OCI-LY7 (cell line): Measurements from ENCODE around the gene HELZ. TPM values are rescaled to one million over a fixed set of nuclear protein-coding genes. Genes with fewer than 3 reads are reported as not detected.

Experiments
- BruUV-seq: library from RNA; stranded (reverse); fragments of 400-500 nt; replicated peaks from 2 replicates; lab custom pipeline; 2021; lab: Mats Ljungman, UMichigan
- CTCF ChIA-PET: fragments of 300-600 bp; sonication (Branson Sonifier 250); formaldehyde crosslinking; loops from one replicate; lab custom pipeline; 2022; ENCODE audit warnings: antibody characterized with exemption; ENCODE audit not compliant: unreplicated experiment; lab: Charles Lee
- POLR2A ChIA-PET: fragments of 300-600 bp; sonication (Branson Sonifier 250); formaldehyde crosslinking; loops from one replicate; lab custom pipeline; 2022; ENCODE audit warnings: antibody characterized with exemption; lab: Charles Lee
- DNase-seq: peaks from one replicate; pipeline ENCODE4 v3.0.0-alpha.2; 2015; ENCODE audit warnings: low spot score
- H2AFZ ChIP-seq: fragments of 200-600 bp; sonication (generic), shearing (Covaris generic); 2 replicates; pipeline ENCODE4 v1.6.1; 2014; ENCODE audit warnings: mild to moderate bottlenecking, antibody characterized with exemption, low read length, moderate library complexity
- H3K27ac ChIP-seq: fragments of 200-600 bp; sonication (generic); 2 replicates; pipeline ENCODE4 v1.5.1; 2014; ENCODE audit warnings: mixed run types, low read depth, mild to moderate bottlenecking, moderate library complexity, low read length, inconsistent platforms; ENCODE audit not compliant: poor library complexity, severe bottlenecking
- H3K36me3 ChIP-seq: fragments of 200-600 bp; sonication (generic); 2 replicates; pipeline ENCODE4 v1.6.1; 2014; ENCODE audit warnings: mild to moderate bottlenecking, antibody characterized with exemption, low read length, moderate library complexity, mixed read lengths; ENCODE audit not compliant: insufficient read depth
- H3K4me1 ChIP-seq: fragments of 200-600 bp; sonication (generic); 2 replicates; pipeline ENCODE4 v1.5.1; 2014; ENCODE audit warnings: mild to moderate bottlenecking, low read length; ENCODE audit not compliant: insufficient read depth, poor library complexity, severe bottlenecking
- H3K4me2 ChIP-seq: fragments of 200-600 bp; sonication (generic); 2 replicates; pipeline ENCODE4 v1.6.1; 2014; ENCODE audit warnings: mild to moderate bottlenecking, low read length
- H3K4me3 ChIP-seq: fragments of 200-600 bp; sonication (generic); 2 replicates; pipeline ENCODE4 v1.5.1; 2014; ENCODE audit warnings: mild to moderate bottlenecking, low read depth, low read length; ENCODE audit not compliant: poor library complexity, severe bottlenecking
- H3K79me2 ChIP-seq: fragments of 200-600 bp; sonication (generic); 2 replicates; pipeline ENCODE4 v1.6.1; 2016; ENCODE audit warnings: low read depth, mild to moderate bottlenecking, low read length, moderate library complexity, mixed read lengths; ENCODE audit not compliant: insufficient read depth
- H3K9me2 ChIP-seq: fragments of 200-600 bp; sonication (generic); 2 replicates; pipeline ENCODE4 v1.6.1; 2016; ENCODE audit warnings: mild to moderate bottlenecking, low read length, mixed read lengths; ENCODE audit not compliant: insufficient read depth
- H3K9me3 ChIP-seq: fragments of 200-600 bp; sonication (generic); 2 replicates; pipeline ENCODE4 v1.6.1; 2014; ENCODE audit warnings: mild to moderate bottlenecking, mixed run types, low read length, mixed read lengths
- H4K20me1 ChIP-seq: fragments of 200-600 bp; sonication (generic); 2 replicates; pipeline ENCODE4 v1.6.1; 2014; ENCODE audit warnings: mild to moderate bottlenecking, antibody characterized with exemption, low read length, moderate library complexity, mixed read lengths; ENCODE audit not compliant: insufficient read depth
- CTCF ChIP-seq: fragments of 200-600 bp; sonication (generic); conservative IDR thresholded peaks from 2 replicates; pipeline ENCODE4 v1.5.1; 2014; ENCODE audit warnings: mild to moderate bottlenecking, antibody characterized with exemption, low read length, moderate library complexity, mixed read lengths
- EZH2phosphoT487 ChIP-seq: fragments of 200-600 bp; sonication (generic); IDR thresholded peaks from 2 replicates; pipeline ENCODE4 v1.6.1; 2018; ENCODE audit warnings: low read depth, borderline replicate concordance, mild to moderate bottlenecking, mixed run types, antibody characterized with exemption, low read length, moderate library complexity, mixed read lengths
- intact Hi-C: fragments of 100-400 bp; cut with micrococcal nuclease; formaldehyde crosslinking; loops from one replicate; pipeline ENCODE4 v1.10.0; 2022; ENCODE audit not compliant: unreplicated experiment
- total RNA-seq, 2 experiments: library from RNA; depleted of rRNA in 1 of 2; stranded (reverse); fragments of >200 nt in 1 of 2; shearing (Covaris generic) in 1 of 2; gene quantifications; 2 replicates each; pipeline ENCODE4 v1.2.3, GENCODE V29; 2014 to 2022

The HELZ gene
- total RNA-seq, 2 experiments from 2014 or later, result 33.9 to 58.9 TPM

GRCh38 chr17:67151717-67152116 lies 93.3 kb downstream of the HELZ start:
- intact Hi-C loops, result no loop called here
- no TSS peak for BruUV-seq

GRCh38 chr17:67150826-67151225 lies 94.2 kb downstream of the HELZ start:
- Histone ChIP-seq H3K4me1 (no peaks in the 10 kb centered on the region), H4K20me1 (no peaks in the 10 kb centered on the region), H2AFZ (no peak overlapping the region), H3K36me3 (peaks cover 40% of the 10 kb centered on the region), H3K4me2 (no peak overlapping the region), H3K4me3 (no peak overlapping the region), H3K27ac (no peak overlapping the region), H3K9me2 (no peaks in the 10 kb centered on the region), H3K79me2 (no peaks in the 10 kb centered on the region), H3K9me3 (peaks cover 3% of the 10 kb centered on the region; the same call in 1 of the 2 replicates)
- ChIA-PET CTCF (no interaction called here), POLR2A (no interaction called here)
- BruUV-seq, result no TSS peak
- DNase-seq, result no peak
- intact Hi-C loops, result no loop called here
- TF ChIP-seq EZH2phosphoT487 (no peak), CTCF (no peak)

More at GRCh38 chr17:67151717-67152116, 93.3 kb downstream of the HELZ start:
- no peaks in the 10 kb centered on the region for H4K20me1 ChIP-seq
- no peaks in the 10 kb centered on the region for H3K9me2 ChIP-seq
- ChIA-PET POLR2A (no interaction called here), CTCF (interaction anchor here (0.5 kb wide), 1 partner anchor 58 kb away, joined by 3 read pairs; no protein-coding TSS in a partner anchor)
- H3K4me3 ChIP-seq, result no peak overlapping the region
- TF ChIP-seq CTCF (no peak), EZH2phosphoT487 (no peak)
- H3K79me2 ChIP-seq, result no peaks in the 10 kb centered on the region
- DNase-seq, result no peak
- H3K9me3 ChIP-seq, result peaks cover 3% of the 10 kb centered on the region; the same call in 1 of the 2 replicates
- no peaks in the 10 kb centered on the region for H3K4me1 ChIP-seq
- H2AFZ ChIP-seq, result no peak overlapping the region
- peaks cover 36% of the 10 kb centered on the region for H3K36me3 ChIP-seq
- H3K4me2 ChIP-seq, result no peak overlapping the region
- H3K27ac ChIP-seq, result no peak overlapping the region

- no TSS peak for BruUV-seq
- H3K27ac ChIP-seq, result no peak overlapping the region
- no peaks in the 10 kb centered on the region for H3K79me2 ChIP-seq
- no peak overlapping the region for H2AFZ ChIP-seq
- no peak overlapping the region for H3K4me3 ChIP-seq
- ChIA-PET POLR2A (no interaction called here), CTCF (no interaction called here)
- no peaks in the 10 kb centered on the region for H4K20me1 ChIP-seq
- intact Hi-C loops, result no loop called here
- H3K36me3 ChIP-seq, result peaks cover 62% of the 10 kb centered on the region
- no peaks in the 10 kb centered on the region for H3K9me3 ChIP-seq
- no peak for DNase-seq
- no peak for TF ChIP-seq CTCF
- TF ChIP-seq EZH2phosphoT487, result no peak
- H3K4me2 ChIP-seq, result no peak overlapping the region
- H3K9me2 ChIP-seq, result no peaks in the 10 kb centered on the region
- no peaks in the 10 kb centered on the region for H3K4me1 ChIP-seq
These were observed 96.6 kb downstream of the HELZ start for GRCh38 chr17:67148352-67148751.
